Stimulated activated CD4-positive, alpha-beta T cell treated with anti-CD3 and anti-CD28 coated beads, Interleukin-2, amount 100 ng/mL, for 24 hours (primary cell): ENCODE measurements around the gene NRAS.

ENCODE experiments used
- DNase-seq, 2 donors: peaks; one replicate each; pipeline ENCODE4 v3.0.0-alpha.2; 2020

Gene NRAS

DNA sequence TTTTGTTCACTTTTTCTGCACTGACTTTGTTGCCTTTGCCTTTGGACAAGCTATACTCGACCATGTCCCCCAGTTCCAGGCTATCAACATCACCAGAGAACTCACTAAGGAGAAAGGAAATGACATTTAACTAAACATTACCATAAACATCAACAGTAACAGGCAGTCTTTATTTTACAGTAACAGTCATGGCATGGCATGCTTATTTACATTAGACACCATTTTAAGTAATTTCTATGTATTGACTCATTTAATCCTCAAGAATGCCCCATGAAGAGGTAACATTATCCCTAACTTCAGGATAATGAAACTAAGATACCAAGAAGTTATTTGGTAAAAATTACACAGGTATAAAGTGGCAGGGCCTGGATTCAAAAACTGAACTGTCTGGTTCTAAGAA is 8.7 kb upstream of the NRAS start:
- no peak for DNase-seq

- no peak for DNase-seq
These were observed 7.3 kb upstream of the NRAS start for GRCh38 chr1:114723915-114724314.

DNA sequence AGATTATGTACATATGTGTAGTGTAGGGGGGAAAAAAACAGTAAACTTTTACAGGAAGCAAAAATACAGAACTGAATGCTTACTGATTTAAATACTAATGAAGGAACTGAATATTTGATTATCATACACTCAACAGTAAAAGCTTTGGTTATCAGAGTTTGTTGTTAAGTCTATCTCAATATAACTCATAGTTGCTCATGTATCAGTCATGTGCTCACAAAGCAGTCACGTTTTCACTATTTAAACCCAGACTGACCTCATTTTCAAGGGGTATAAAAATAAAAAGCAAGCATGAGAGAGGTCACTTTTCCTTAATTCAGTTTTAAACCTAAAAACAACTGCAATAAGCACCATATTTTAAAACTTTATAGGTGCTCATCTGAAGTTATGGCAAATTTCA is 6.9 kb upstream of the NRAS start:
- DNase-seq = no peak

DNA sequence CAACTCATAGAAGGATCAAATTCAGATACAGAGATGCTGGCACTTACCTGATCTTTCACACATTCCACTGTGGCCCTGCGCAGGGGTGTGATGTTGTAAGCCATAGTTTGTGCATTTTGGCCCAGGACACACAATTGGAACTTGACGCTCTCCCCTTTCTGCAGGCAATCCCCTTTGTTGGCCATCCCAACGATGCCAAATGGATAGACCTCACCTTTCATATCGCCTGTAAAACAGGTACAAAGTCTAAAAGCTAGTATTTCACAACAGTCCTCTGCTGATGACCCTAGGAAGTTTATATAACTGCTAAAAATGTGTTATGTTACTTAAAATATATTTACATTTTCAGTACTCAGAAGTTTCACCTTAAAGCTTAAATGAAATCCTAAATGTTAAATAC is 3.9 kb upstream of the NRAS start:
- DNase-seq = no peak

- no peak for DNase-seq
These were observed 2.8 kb upstream of the NRAS start for GRCh38 chr1:114719424-114719787.

DNA sequence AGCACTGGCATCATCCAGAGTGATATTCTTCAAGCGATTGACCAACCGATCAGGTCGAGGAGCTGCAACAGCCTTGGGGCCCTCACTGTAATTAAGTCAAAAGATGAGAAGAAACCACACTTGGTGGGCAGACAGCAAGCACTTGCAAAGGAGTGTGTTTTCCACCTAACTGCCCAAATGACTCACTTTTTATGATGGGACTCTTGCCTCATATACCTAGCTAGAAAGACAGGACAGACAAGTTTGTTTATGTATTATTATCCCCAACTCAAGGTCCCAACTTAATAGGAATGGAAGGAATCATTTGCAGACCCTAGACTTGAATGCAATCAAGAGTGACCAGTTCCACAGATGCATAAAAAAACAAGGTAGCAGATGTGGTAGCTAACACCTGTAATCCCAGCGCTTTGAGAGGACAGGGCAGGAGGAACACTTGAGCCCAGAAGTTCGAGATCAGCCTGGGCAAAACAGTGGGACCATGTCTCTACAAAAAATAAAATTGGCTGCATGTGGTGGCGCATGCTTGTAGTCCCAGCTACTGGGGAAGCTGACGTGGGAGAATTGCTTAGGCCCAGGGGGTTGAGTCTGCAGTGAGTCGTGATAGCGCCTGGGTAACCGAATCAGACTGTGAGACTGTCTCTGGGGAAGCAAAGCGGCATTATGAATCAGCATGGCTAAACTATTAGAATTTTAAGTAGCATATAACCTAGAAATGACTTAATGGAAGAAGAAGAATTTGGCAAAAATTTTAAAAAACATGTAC is 2.3 kb upstream of the NRAS start:
- peak in 1 of 2 donors; percentile 28 for DNase-seq

- DNase-seq = no peak
These were observed 643 bp downstream of the NRAS start for GRCh38 chr1:114715952-114716303.

DNA sequence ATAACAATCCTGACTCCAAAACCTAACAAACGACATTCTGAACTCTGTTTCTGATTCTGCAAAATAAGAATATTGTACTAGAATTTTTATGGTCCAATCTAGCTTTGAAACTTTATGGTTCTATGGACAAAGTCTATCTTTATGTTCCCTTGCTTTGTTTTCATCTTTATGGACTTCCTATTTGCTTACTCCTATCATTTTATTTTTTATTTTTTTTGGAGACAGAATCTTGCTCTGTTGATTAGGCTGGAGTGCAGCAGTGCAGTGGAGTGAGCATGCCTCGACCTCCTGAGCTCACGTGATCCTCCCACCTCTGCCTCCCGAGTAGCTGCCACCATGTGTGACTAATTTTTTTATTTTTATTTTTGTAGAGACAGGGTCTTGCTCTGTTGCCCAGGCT is 3.6 kb downstream of the NRAS start:
- DNase-seq = no peak

GRCh38 chr1:114710360-114710759 is 6.2 kb downstream of the NRAS start:
- no peak for DNase-seq

DNA sequence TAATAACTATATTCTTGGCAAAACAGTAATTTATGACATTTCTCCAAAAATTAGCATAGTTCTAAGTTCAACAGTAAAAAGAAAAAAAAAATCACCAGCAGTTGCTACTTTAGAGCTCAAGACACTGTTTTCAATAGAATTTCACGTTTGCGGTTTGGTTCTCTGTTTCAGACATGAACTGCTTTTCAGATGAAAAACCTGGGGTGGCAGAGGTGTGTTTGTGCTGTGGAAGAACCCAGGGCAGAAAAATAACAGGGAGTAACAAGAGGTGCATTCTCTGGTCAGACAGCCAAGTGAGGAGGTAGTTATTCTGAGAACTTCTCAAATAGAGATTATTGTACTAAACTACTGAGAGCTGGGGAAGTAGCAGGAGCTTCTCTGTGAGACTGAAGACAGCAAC is 9.0 kb downstream of the NRAS start:
- no peak for DNase-seq

DNA sequence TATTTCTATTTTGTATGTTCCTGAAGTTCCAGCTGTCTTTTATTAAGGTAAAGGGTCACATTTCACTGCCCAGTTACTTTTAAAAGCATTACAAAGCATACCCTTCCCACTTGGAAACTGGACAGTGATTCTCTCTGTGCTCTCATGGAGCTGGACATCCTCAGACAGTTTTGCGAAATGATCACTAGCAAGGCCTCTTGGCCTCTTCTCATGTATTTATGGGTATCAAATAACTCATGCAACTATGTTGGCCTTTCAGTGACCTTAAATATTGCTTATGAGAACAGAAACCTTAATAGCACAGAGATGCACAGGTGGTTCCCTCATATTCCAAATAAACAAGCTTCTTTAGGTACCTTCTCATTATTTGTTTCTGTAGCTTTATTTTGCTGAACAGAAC is 13.3 kb downstream of the NRAS start:
- no peak for DNase-seq

GRCh38 chr1:114702737-114703136 is 13.8 kb downstream of the NRAS start:
- no peak for DNase-seq

- DNase-seq = no peak
These were observed 14.6 kb downstream of the NRAS start for GRCh38 chr1:114701931-114702330.

DNA sequence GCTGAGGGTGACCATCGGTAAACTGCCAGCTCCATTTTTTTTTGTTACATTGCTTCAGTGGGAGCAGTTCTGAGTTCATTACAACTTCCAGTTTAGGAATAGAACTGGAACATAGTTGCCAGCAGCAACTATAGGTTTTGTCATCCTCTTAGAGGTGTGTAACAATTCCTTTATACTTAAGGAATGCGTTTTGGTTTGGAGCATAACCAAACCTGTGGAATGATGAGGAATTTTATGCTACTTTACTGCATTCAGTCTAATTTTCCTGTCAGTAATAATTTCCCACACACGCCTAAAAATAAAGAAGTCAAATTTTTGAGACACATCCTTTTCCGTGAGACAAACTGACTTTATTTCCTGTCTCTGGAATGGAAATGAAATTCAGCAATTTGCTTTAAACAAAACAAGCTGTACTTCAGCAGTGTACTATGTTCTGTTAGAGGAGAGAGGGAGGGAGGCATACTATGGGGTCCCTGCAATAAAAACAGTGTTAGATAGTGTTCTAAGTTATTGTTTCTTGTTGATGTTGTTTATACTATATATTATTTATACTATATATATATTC is 16.5 kb downstream of the NRAS start:
- DNase-seq = no peak

DNA sequence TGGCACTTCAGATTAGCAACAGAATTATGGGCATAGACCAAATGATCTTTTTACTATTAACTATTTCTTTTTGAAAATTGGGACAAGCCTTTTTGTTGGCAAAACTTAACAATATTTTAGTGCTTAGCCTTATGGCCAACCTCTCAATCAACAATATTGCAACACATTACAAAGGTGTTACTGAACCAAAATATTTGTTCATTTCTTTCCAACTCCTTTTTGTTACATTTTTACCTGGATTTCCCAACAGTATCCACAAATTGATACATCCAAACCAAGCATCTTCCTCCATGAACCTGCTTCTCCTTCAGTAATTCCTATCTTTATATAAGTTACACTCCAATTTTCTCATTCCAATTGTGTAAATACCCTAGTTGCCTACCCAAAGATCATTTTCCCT is 19.8 kb downstream of the NRAS start:
- no peak for DNase-seq

- no peak for DNase-seq
These were observed 21.0 kb downstream of the NRAS start, which contains the start of gene AMPD1 for GRCh38 chr1:114695430-114696058. TSS of gene AMPD1 (minus strand) at chr1:114695546. CDS start at chr1:114695471, 75 bp downstream.

DNA sequence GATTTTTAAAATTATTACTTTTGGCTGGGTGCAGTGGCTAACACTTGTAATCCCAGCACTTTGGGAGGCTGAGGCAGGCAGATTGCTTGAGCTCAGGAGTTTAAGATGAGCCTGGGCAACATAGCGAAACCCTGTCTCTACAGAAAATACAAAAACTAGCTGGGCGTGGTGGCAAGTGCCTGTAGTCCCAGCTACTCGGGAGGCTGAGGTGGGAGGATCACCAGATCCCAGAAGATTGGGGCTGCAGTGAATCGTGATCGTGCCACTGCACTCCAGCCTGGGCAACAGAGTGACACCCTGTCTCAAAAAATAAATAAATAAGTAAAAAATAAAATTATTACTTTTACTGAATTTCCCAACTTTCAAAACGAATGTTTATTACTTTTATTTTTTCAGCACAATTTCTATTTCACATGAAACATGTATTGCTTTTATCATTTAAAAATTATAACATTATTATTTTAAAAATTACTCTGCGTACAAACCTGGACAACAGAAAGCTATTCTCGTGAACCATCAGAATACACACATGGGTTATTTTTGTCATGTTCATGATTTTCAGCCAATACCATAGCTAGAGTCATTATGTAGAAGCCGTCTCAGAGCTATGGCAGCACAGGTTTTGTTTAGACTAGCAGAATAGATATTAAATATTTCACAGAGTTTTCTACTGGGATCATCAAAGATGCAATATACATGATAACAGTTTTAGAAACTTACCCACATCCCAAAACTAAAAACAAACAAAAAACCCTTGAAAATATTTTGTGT is 21.8 kb downstream of the NRAS start:
- DNase-seq = no peak

- no peak for DNase-seq
These were observed 23.6 kb downstream of the NRAS start for GRCh38 chr1:114692947-114693346.

DNA sequence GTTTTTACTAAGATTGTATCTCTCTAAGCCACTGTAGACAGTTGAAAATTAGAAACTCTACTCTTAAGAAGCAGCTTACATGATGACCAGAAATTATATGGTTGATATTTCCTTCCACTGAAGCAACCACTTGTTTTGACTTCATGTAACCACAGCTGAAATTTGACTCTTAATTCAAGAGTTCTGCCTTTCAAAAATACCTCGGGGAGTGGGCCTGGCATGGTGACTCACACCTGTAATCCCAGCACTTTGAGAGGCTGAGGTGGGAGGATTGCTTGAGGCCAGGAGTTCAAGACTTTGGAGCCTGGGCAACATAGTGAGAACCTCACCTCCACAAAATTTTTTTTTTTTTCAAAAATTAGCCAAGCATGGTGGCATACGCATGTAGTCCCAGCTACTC is 25.5 kb downstream of the NRAS start:
- no peak for DNase-seq

- DNase-seq = no peak
These were observed 26.4 kb downstream of the NRAS start for GRCh38 chr1:114690148-114690547.

DNA sequence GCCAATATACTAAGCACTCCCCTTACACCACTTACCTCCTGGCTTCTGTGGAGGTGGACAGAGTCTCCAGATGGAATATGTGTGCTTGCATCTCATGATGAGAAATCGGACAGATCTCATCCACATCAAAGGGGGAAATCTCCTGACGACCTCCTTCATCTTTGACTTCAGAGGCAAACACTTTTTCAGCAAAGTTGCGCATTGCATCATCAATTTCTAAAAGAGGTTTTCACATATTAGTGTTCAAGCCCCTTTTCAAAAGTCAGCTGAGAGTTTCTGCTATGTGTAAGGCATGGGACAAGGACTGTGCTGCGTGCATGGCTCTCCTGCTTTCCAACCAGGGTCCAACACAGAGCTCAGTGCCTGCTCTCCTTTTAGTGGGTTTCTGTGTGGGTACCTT is 28.0 kb downstream of the NRAS start:
- no peak for DNase-seq

DNA sequence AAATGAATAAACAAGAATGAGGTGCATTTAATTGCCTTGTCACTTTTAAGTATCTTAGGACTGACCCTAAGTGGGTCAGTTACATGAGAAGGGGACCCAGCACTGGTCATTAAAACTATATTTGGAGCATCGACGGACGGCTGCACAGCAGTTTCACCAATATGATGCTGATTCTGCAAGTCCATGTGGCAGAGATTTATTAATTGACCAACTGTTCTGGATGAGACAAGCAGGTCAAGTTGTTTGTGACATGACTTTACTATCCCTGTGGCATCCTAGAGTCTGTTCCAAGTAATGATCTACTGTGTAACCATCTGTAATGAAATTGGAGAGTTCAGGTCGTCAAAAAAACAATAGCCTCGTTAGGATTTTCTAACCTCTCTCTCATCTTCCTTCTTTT is 30.7 kb downstream of the NRAS start:
- no peak for DNase-seq

DNA sequence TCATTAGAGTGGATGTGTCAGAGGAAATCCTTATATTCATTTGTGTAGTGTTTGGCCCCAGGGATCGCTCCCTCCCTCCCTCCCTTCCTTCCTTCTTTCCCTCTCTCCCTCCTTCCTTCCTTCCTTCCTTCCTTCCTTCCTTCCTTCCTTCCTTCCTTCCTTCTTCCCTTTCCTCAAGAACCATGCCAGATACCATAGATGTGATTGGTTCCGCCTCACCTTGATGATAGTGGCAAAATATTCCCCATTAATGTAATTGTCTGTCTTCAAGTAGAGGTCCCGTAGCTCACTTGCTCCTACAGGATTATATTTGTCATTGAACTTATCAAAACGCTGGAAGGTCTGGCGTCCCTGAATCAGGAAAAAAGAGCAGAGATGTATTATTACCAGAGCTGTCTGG is 38.9 kb downstream of the NRAS start:
- DNase-seq = no peak

GRCh38 chr1:114676115-114676514 is 40.5 kb downstream of the NRAS start:
- DNase-seq = no peak
